ENCODE results near the gene RNF186.

DNA sequence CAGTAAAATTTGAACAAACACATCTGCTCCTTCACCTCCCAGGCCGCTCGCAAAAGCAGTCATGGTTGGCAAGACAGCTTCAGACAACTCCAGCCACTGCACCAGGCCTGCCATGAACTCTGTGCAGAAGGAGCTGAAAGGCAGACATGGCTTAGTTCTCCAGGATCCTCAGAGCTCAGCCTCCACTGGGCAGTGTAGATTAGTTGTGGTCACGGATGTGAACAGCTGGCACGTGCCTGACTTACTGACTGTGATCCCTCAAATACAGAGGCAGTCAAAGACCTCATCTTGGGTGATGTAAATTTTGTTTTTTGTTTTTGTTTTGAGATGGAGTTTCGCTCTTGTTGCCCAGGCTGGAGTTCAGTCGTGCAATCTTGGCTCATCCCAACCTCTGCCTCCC, 43.7 kb downstream of the RNF186 start:
- TF ChIP-seq, protein P1, sequence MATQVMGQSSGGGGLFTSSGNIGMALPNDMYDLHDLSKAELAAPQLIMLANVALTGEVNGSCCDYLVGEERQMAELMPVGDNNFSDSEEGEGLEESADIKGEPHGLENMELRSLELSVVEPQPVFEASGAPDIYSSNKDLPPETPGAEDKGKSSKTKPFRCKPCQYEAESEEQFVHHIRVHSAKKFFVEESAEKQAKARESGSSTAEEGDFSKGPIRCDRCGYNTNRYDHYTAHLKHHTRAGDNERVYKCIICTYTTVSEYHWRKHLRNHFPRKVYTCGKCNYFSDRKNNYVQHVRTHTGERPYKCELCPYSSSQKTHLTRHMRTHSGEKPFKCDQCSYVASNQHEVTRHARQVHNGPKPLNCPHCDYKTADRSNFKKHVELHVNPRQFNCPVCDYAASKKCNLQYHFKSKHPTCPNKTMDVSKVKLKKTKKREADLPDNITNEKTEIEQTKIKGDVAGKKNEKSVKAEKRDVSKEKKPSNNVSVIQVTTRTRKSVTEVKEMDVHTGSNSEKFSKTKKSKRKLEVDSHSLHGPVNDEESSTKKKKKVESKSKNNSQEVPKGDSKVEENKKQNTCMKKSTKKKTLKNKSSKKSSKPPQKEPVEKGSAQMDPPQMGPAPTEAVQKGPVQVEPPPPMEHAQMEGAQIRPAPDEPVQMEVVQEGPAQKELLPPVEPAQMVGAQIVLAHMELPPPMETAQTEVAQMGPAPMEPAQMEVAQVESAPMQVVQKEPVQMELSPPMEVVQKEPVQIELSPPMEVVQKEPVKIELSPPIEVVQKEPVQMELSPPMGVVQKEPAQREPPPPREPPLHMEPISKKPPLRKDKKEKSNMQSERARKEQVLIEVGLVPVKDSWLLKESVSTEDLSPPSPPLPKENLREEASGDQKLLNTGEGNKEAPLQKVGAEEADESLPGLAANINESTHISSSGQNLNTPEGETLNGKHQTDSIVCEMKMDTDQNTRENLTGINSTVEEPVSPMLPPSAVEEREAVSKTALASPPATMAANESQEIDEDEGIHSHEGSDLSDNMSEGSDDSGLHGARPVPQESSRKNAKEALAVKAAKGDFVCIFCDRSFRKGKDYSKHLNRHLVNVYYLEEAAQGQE (IDR thresholded peaks at IDR 0.05): no peak
- TF ChIP-seq, protein P2, sequence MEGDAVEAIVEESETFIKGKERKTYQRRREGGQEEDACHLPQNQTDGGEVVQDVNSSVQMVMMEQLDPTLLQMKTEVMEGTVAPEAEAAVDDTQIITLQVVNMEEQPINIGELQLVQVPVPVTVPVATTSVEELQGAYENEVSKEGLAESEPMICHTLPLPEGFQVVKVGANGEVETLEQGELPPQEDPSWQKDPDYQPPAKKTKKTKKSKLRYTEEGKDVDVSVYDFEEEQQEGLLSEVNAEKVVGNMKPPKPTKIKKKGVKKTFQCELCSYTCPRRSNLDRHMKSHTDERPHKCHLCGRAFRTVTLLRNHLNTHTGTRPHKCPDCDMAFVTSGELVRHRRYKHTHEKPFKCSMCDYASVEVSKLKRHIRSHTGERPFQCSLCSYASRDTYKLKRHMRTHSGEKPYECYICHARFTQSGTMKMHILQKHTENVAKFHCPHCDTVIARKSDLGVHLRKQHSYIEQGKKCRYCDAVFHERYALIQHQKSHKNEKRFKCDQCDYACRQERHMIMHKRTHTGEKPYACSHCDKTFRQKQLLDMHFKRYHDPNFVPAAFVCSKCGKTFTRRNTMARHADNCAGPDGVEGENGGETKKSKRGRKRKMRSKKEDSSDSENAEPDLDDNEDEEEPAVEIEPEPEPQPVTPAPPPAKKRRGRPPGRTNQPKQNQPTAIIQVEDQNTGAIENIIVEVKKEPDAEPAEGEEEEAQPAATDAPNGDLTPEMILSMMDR (IDR thresholded peaks at IDR 0.05; ENCODE audit: low read depth, low read length, missing input control): no peak
- TF ChIP-seq, protein P3, sequence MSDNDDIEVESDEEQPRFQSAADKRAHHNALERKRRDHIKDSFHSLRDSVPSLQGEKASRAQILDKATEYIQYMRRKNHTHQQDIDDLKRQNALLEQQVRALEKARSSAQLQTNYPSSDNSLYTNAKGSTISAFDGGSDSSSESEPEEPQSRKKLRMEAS (IDR thresholded peaks at IDR 0.05): no peak
- no peak for TF ChIP-seq RAD21 (IDR thresholded peaks at IDR 0.05)
- TF ChIP-seq HNF4A (conservative IDR thresholded peaks at IDR 0.05): no peak
- no peak for TF ChIP-seq TAF1 (conservative IDR thresholded peaks at IDR 0.05)
- TF ChIP-seq YY1 (IDR thresholded peaks at IDR 0.05): no peak
